A673 (cell line): ENCODE measurements around the gene JKAMP. TPM values are rescaled to one million over a fixed set of nuclear protein-coding genes. Genes with fewer than 3 reads are reported as not detected.

Experiments used
- Bru-seq: library from RNA; stranded (reverse); fragments of 400-500 nt; gene quantifications from one replicate; lab custom pipeline; 2021; lab: Mats Ljungman, UMichigan
- BruChase-seq, 2 experiments: library from RNA; stranded (reverse); fragments of 400-500 nt; gene quantifications; one replicate each; lab custom pipeline; 2021; lab: Mats Ljungman, UMichigan
- BruUV-seq: library from RNA; stranded (reverse); fragments of 400-500 nt; replicated peaks from 2 replicates; lab custom pipeline; 2021; lab: Mats Ljungman, UMichigan
- CTCF ChIA-PET: fragments of 300-600 bp; sonication (Branson Sonifier 250); formaldehyde crosslinking; loops from one replicate; lab custom pipeline; 2022; ENCODE audit warnings: antibody characterized with exemption; lab: Charles Lee
- POLR2A ChIA-PET: fragments of 300-600 bp; sonication (Branson Sonifier 250); formaldehyde crosslinking; loops from one replicate; lab custom pipeline; 2022; ENCODE audit warnings: antibody characterized with exemption; ENCODE audit not compliant: low non-redundant PET; lab: Charles Lee
- DNase-seq: peaks from one replicate; pipeline ENCODE4 v3.0.0-alpha.2; 2015; ENCODE audit warnings: low spot score
- H3K27ac ChIP-seq: fragments of 200-600 bp; sonication (generic); 2 replicates; pipeline ENCODE4 v1.5.1; 2016; ENCODE audit warnings: mixed run types, low read depth, mild to moderate bottlenecking, mixed read lengths, antibody characterized with exemption, low read length; ENCODE audit not compliant: poor library complexity, severe bottlenecking
- H3K27me3 ChIP-seq: fragments of 200-600 bp; sonication (generic); replicated peaks from 2 replicates; pipeline ENCODE4 v1.6.1; 2017; ENCODE audit warnings: mixed run types, low read depth, mild to moderate bottlenecking, mixed read lengths, antibody characterized with exemption, low read length; ENCODE audit not compliant: insufficient read depth, poor library complexity
- H3K36me3 ChIP-seq: fragments of 200-600 bp; sonication (generic); 2 replicates; pipeline ENCODE4 v1.6.1; 2016; ENCODE audit warnings: mixed run types, mild to moderate bottlenecking, mixed read lengths, antibody characterized with exemption, low read length; ENCODE audit not compliant: insufficient read depth, poor library complexity, severe bottlenecking
- H3K4me1 ChIP-seq: fragments of 200-600 bp; sonication (generic); 2 replicates; pipeline ENCODE4 v1.6.1; 2017; ENCODE audit warnings: mixed run types, mild to moderate bottlenecking, mixed read lengths, antibody characterized with exemption, low read length; ENCODE audit not compliant: insufficient read depth, poor library complexity, severe bottlenecking
- H3K4me3 ChIP-seq: fragments of 200-600 bp; sonication (generic); 2 replicates; pipeline ENCODE4 v1.5.1; 2016; ENCODE audit warnings: low read depth, mixed run types, mild to moderate bottlenecking, mixed read lengths, low read length; ENCODE audit not compliant: poor library complexity, severe bottlenecking
- H3K9me3 ChIP-seq: fragments of 200-600 bp; sonication (generic); 2 replicates; pipeline ENCODE4 v1.6.1; 2016; ENCODE audit warnings: mixed run types, low read depth, mild to moderate bottlenecking, mixed read lengths, antibody characterized with exemption, low read length; ENCODE audit not compliant: poor library complexity, severe bottlenecking
- EZH2 ChIP-seq: fragments of 200-600 bp; sonication (generic); IDR thresholded peaks from 2 replicates; pipeline ENCODE4 v1.6.1; 2017; ENCODE audit warnings: borderline replicate concordance, low read depth, mild to moderate bottlenecking, mixed read lengths, antibody characterized with exemption, low read length; ENCODE audit not compliant: poor library complexity, severe bottlenecking
- intact Hi-C: fragments of 100-400 bp; cut with micrococcal nuclease; formaldehyde crosslinking; loops from one replicate; pipeline ENCODE4 v1.10.0; 2022; ENCODE audit not compliant: unreplicated experiment
- long read RNA-seq: library from polyadenylated mRNA; stranded (forward); transcript quantifications from one replicate; pipeline ENCODE4 v2.0.0, GENCODE V29; 2022
- total RNA-seq: library from RNA; stranded (reverse); gene quantifications from 2 replicates; pipeline ENCODE4 v1.2.3, GENCODE V29; 2021
- TF ChIP-seq, protein P1 (sequence below): fragments of 300-800, 200-600 bp; sonication (generic); conservative IDR thresholded peaks from 2 replicates; pipeline ENCODE4 v1.5.1; 2017; ENCODE audit warnings: low read depth, mild to moderate bottlenecking, antibody characterized with exemption, low read length, moderate library complexity, mixed read lengths

Gene JKAMP
- total RNA-seq (43.9 and 51.6 TPM in 2 replicates), Bru-seq, nascent RNA (percentile 87 among the genes with signal in this experiment), BruChase-seq, experiment 1, labeled RNA remaining after a 2-hour chase (percentile 87 among the genes with signal in this experiment), BruChase-seq, experiment 2, labeled RNA remaining after a 6-hour chase (percentile 86 among the genes with signal in this experiment)
- long read RNA-seq, transcript JKAMP-201 (7 exons, 1,726 nt): major isoform, 91 of 139 reads
- long read RNA-seq, transcript JKAMP-203 (7 exons, 1,636 nt): minor isoform, 26 of 139 reads
- long read RNA-seq, partial matches to known transcripts: 2 of 139 reads
- long read RNA-seq, other reads (novel, unspliced or antisense): 11 of 139 reads

- ChIA-PET POLR2A (interaction anchor here (0.6 kb wide), 1 partner anchor 181 kb away, joined by 3 read pairs; no protein-coding TSS in a partner anchor), CTCF (interaction anchor here (0.6 to 1.0 kb wide), 3 partner anchors 28 to 296 kb away, joined by 3 read pairs; partner anchors contain the start of gene DAAM1)
- H3K36me3 ChIP-seq: peaks cover 19% of the 10 kb centered on the region
- DNase-seq: peak; percentile 99
- peak within 1 kb of the TSS; percentile 84 for H3K4me3 ChIP-seq
- H3K27ac ChIP-seq: peak within 1 kb of the TSS; percentile 92
- intact Hi-C loops: no loop called here
- peaks cover 20% of the 10 kb centered on the region for H3K4me1 ChIP-seq
- no TSS peak for BruUV-seq
- no peaks in the 10 kb centered on the region for H3K9me3 ChIP-seq
- no peaks in the 10 kb centered on the region for H3K27me3 ChIP-seq
- TF ChIP-seq EZH2: no peak
- TF ChIP-seq, protein P1, sequence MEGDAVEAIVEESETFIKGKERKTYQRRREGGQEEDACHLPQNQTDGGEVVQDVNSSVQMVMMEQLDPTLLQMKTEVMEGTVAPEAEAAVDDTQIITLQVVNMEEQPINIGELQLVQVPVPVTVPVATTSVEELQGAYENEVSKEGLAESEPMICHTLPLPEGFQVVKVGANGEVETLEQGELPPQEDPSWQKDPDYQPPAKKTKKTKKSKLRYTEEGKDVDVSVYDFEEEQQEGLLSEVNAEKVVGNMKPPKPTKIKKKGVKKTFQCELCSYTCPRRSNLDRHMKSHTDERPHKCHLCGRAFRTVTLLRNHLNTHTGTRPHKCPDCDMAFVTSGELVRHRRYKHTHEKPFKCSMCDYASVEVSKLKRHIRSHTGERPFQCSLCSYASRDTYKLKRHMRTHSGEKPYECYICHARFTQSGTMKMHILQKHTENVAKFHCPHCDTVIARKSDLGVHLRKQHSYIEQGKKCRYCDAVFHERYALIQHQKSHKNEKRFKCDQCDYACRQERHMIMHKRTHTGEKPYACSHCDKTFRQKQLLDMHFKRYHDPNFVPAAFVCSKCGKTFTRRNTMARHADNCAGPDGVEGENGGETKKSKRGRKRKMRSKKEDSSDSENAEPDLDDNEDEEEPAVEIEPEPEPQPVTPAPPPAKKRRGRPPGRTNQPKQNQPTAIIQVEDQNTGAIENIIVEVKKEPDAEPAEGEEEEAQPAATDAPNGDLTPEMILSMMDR: peak; percentile 68
Observed at GRCh38 chr14:59483819-59484638, at the start of gene JKAMP, which contains the start of gene L3HYPDH. JKAMP (plus strand) TSS chr14:59484517; CDS start chr14:59484590, 73 bp downstream. L3HYPDH (minus strand) TSS chr14:59484408; CDS start chr14:59484316, 92 bp downstream.

GRCh38 chr14:59435101-59435500, 49.2 kb upstream of the JKAMP start:
- BruUV-seq: no TSS peak
- Histone ChIP-seq H3K36me3 (no peaks in the 10 kb centered on the region), H3K4me1 (no peaks in the 10 kb centered on the region), H3K4me3 (no peak overlapping the region), H3K27ac (no peak overlapping the region), H3K27me3 (no peaks in the 10 kb centered on the region), H3K9me3 (no peaks in the 10 kb centered on the region)
- CTCF ChIA-PET: no interaction called here
- POLR2A ChIA-PET: no interaction called here
- no peak for DNase-seq
- TF ChIP-seq, protein P1: no peak
- no peak for TF ChIP-seq EZH2
- intact Hi-C loops: no loop called here

GRCh38 chr14:59435987-59436386, 48.3 kb upstream of the JKAMP start:
- intact Hi-C loops: no loop called here
- Histone ChIP-seq H3K9me3 (no peaks in the 10 kb centered on the region), H3K27ac (no peak overlapping the region), H3K4me3 (no peak overlapping the region), H3K36me3 (no peaks in the 10 kb centered on the region), H3K4me1 (no peaks in the 10 kb centered on the region), H3K27me3 (peaks cover 3% of the 10 kb centered on the region)
- POLR2A ChIA-PET: no interaction called here
- CTCF ChIA-PET: no interaction called here
- BruUV-seq: no TSS peak
- no peak for TF ChIP-seq EZH2
- TF ChIP-seq, protein P1: no peak
- no peak for DNase-seq
